ENCODE results near the gene PTPRN2.
A peak's percentile ranks its signal among the peaks of the same experiment; 100 is the strongest.

PTPRN2 gene

DNA sequence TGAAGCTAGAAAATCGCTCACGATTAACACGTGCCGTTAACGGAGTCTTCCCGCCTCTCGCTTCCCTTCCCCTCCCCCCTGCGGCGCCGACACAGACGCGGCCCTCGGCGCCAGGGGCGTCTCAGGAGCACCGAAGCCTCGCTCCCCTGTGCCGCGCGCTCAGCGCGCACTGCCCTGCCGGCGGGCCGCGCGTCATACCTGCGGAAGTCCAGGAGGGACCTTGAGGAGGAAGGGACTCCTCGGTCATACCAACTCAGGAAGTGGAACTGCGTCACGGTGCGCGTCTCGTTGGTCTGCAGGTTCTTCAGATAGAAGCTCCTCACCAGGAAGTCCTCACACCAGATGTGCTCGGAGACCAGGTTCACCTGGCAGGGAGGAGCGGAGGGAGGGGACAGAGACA is 1011.2 kb downstream of the PTPRN2 start:
- H3K36me3 ChIP-seq (ENCODE audit: control insufficient read depth, insufficient read depth, low read length) = no peaks in the 10 kb centered on the region
- H3K27me3 ChIP-seq (ENCODE audit: control insufficient read depth, insufficient read depth, low read length) = no peaks in the 10 kb centered on the region
- H3K27ac ChIP-seq (ENCODE audit: low read depth, low read length) = no peak overlapping the region
- no peak overlapping the region for H3K4me3 ChIP-seq (ENCODE audit: low read length)
- no peak overlapping the region for H3K9ac ChIP-seq (ENCODE audit: low read length)
- no peaks in the 10 kb centered on the region for H3K4me1 ChIP-seq (ENCODE audit: control insufficient read depth, insufficient read depth, low read length)

- H3K4me3 ChIP-seq (ENCODE audit: low read length) = no peak overlapping the region
- no peaks in the 10 kb centered on the region for H3K27me3 ChIP-seq (ENCODE audit: control insufficient read depth, insufficient read depth, low read length)
- H3K9ac ChIP-seq (ENCODE audit: low read length) = no peak overlapping the region
- H3K4me1 ChIP-seq (ENCODE audit: control insufficient read depth, insufficient read depth, low read length) = no peaks in the 10 kb centered on the region
- H3K27ac ChIP-seq (ENCODE audit: low read depth, low read length) = no peak overlapping the region
- no peaks in the 10 kb centered on the region for H3K36me3 ChIP-seq (ENCODE audit: control insufficient read depth, insufficient read depth, low read length)
Observed at GRCh38 chr7:157575777-157576176, 1011.8 kb downstream of the PTPRN2 start.

- no peaks in the 10 kb centered on the region for H3K27me3 ChIP-seq (ENCODE audit: control insufficient read depth, insufficient read depth, low read length)
- no peaks in the 10 kb centered on the region for H3K36me3 ChIP-seq (ENCODE audit: control insufficient read depth, insufficient read depth, low read length)
Observed at GRCh38 chr7:157574914-157575586, 1012.6 kb downstream of the PTPRN2 start.

DNA sequence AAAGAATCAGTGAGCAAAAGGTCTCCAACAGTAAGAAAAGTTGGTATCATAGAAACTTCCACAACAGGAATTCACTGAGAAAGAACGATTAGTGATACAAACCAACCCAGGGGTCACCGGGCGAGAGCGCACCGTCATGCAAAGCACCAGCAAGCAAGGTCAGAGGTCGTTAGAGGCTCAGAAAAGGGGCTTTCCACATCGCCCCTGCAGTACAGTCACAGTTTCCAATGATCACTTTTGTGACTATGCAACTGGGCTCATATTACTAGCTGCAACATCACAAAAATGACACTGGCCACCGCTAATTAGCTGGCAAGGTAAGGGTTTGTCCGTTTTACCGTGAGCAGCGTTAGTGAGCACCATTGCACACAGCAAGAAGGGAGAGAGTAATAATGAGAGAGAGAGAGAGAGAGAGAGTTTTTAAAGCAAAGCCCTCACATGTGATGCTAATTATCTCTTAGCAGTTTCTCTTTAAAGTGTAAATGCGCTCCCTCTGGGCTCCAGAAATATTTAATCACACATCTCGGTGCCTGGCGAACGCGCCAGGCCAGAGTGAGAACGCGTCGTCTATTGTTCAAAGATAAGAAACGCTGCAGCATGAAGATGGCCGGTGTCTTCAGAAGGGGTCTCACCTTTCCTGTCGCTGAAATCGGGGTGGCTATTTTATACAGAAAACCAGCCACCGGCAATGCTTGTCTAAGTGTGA is 1013.4 kb downstream of the PTPRN2 start:
- Histone ChIP-seq H3K27ac (ENCODE audit: low read depth, low read length) (no peak overlapping the region), H3K4me3 (ENCODE audit: low read length) (no peak overlapping the region), H3K27me3 (ENCODE audit: control insufficient read depth, insufficient read depth, low read length) (no peaks in the 10 kb centered on the region), H3K36me3 (ENCODE audit: control insufficient read depth, insufficient read depth, low read length) (no peaks in the 10 kb centered on the region), H3K4me1 (ENCODE audit: control insufficient read depth, insufficient read depth, low read length) (no peaks in the 10 kb centered on the region), H3K9ac (ENCODE audit: low read length) (no peak overlapping the region)

More at GRCh38 chr7:157574914-157575586, 1012.6 kb downstream of the PTPRN2 start:
- Histone ChIP-seq H3K9ac (ENCODE audit: low read length) (no peak overlapping the region), H3K4me3 (ENCODE audit: low read length) (no peak overlapping the region), H3K4me1 (ENCODE audit: control insufficient read depth, insufficient read depth, low read length) (no peaks in the 10 kb centered on the region), H3K27ac (ENCODE audit: low read depth, low read length) (no peak overlapping the region)

DNA sequence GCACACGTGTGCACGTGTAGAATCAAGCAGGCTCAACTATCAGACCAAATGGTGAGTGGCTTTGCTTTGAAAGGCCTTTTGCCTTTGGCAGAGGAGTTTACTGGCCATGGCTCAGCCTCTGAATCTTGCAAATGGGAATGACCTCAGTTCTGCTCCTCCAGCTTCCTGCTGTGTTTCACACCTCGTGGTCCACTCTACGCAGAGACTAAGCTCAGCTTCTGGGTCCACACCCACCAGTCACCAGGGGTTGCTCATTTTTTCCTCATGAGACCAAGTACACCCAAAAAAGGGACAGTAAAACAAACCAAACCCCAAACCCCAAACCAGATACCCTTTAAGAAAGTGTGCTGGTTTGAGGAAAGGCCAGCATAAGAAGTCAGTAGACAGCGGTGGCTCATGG is 1014.4 kb downstream of the PTPRN2 start:
- H3K27me3 ChIP-seq (ENCODE audit: control insufficient read depth, insufficient read depth, low read length) = no peaks in the 10 kb centered on the region
- H3K9ac ChIP-seq (ENCODE audit: low read length) = no peak overlapping the region
- H3K4me3 ChIP-seq (ENCODE audit: low read length) = no peak overlapping the region
- H3K4me1 ChIP-seq (ENCODE audit: control insufficient read depth, insufficient read depth, low read length) = no peaks in the 10 kb centered on the region
- H3K27ac ChIP-seq (ENCODE audit: low read depth, low read length) = no peak overlapping the region
- H3K36me3 ChIP-seq (ENCODE audit: control insufficient read depth, insufficient read depth, low read length) = no peaks in the 10 kb centered on the region

- H3K36me3 ChIP-seq (ENCODE audit: control insufficient read depth, insufficient read depth, low read length) = no peaks in the 10 kb centered on the region
- H3K27ac ChIP-seq (ENCODE audit: low read depth, low read length) = no peak overlapping the region
- no peak overlapping the region for H3K4me3 ChIP-seq (ENCODE audit: low read length)
- H3K27me3 ChIP-seq (ENCODE audit: control insufficient read depth, insufficient read depth, low read length) = no peaks in the 10 kb centered on the region
- H3K9ac ChIP-seq (ENCODE audit: low read length) = no peak overlapping the region
- H3K4me1 ChIP-seq (ENCODE audit: control insufficient read depth, insufficient read depth, low read length) = no peaks in the 10 kb centered on the region
Observed at GRCh38 chr7:157572622-157573021, 1015.0 kb downstream of the PTPRN2 start.

GRCh38 chr7:157570531-157571200 is 1017.0 kb downstream of the PTPRN2 start:
- Histone ChIP-seq H3K27ac (ENCODE audit: low read depth, low read length) (no peak overlapping the region), H3K27me3 (ENCODE audit: control insufficient read depth, insufficient read depth, low read length) (no peaks in the 10 kb centered on the region), H3K4me1 (ENCODE audit: control insufficient read depth, insufficient read depth, low read length) (no peaks in the 10 kb centered on the region), H3K4me3 (ENCODE audit: low read length) (no peak overlapping the region), H3K9ac (ENCODE audit: low read length) (no peak overlapping the region), H3K36me3 (ENCODE audit: control insufficient read depth, insufficient read depth, low read length) (no peaks in the 10 kb centered on the region)

DNA sequence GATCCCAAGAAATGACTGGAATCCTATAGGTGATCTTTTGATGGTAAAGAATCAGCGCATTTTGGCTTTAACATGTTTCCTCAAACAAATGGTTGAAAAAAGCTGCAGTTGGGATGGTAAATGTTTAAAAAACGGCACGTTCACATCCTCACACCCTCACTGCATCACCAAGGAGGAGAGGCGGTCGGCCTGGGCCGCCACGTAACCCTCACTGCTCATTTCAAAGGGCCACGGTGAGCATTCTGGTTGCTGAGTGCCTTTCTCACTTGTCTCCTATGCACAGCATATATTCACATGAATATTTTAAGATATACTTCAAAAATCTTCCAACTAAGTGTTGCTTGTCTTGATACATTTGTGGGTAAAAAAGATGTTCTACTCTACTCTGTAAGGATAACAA is 1017.7 kb downstream of the PTPRN2 start:
- Histone ChIP-seq H3K4me1 (ENCODE audit: control insufficient read depth, insufficient read depth, low read length) (no peaks in the 10 kb centered on the region), H3K9ac (ENCODE audit: low read length) (no peak overlapping the region), H3K4me3 (ENCODE audit: low read length) (no peak overlapping the region), H3K36me3 (ENCODE audit: control insufficient read depth, insufficient read depth, low read length) (no peaks in the 10 kb centered on the region), H3K27me3 (ENCODE audit: control insufficient read depth, insufficient read depth, low read length) (peaks cover 2% of the 10 kb centered on the region), H3K27ac (ENCODE audit: low read depth, low read length) (no peak overlapping the region)

- Histone ChIP-seq H3K4me3 (ENCODE audit: low read length) (peak overlapping the region; percentile 62), H3K27me3 (ENCODE audit: control insufficient read depth, insufficient read depth, low read length) (peaks cover 2% of the 10 kb centered on the region), H3K27ac (ENCODE audit: low read depth, low read length) (no peak overlapping the region), H3K9ac (ENCODE audit: low read length) (no peak overlapping the region), H3K36me3 (ENCODE audit: control insufficient read depth, insufficient read depth, low read length) (no peaks in the 10 kb centered on the region), H3K4me1 (ENCODE audit: control insufficient read depth, insufficient read depth, low read length) (no peaks in the 10 kb centered on the region)
Observed at GRCh38 chr7:157568770-157569584, 1018.6 kb downstream of the PTPRN2 start.

DNA sequence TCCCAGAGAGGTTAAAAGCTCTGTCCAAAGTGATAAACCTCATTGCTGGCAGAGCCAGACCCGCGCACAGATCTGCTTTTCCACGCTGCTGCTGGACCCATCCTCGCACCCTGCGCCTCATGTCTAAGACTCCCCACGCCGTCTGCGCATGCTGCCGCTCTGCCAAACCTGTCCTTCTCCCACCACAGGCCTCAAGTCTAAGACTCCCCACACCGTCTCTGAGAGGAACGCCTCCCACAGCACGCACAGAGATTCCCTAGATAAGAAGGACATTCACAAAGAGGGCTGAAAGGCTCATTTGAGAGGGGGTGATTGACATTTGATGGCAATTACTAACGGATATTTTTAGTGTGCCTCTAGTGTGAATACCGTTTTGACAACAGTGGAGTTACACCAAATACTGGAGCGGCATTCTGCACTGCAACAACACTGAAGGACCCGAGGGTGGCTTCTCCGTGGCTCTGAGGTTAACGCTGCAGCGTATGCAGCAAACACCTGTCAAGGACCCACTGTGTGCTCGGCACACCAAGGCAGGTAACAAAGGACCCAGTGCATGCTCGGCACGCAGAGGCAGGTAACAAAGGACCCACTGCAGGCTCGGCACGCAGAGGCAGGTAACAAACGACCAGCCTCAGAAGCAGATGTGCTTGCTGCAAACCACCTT is 1019.4 kb downstream of the PTPRN2 start:
- no peak overlapping the region for H3K9ac ChIP-seq (ENCODE audit: low read length)
- H3K27ac ChIP-seq (ENCODE audit: low read depth, low read length) = no peak overlapping the region
- H3K27me3 ChIP-seq (ENCODE audit: control insufficient read depth, insufficient read depth, low read length) = peaks cover 2% of the 10 kb centered on the region
- no peaks in the 10 kb centered on the region for H3K4me1 ChIP-seq (ENCODE audit: control insufficient read depth, insufficient read depth, low read length)
- H3K36me3 ChIP-seq (ENCODE audit: control insufficient read depth, insufficient read depth, low read length) = no peaks in the 10 kb centered on the region
- H3K4me3 ChIP-seq (ENCODE audit: low read length) = peak overlapping the region; percentile 62

- Histone ChIP-seq H3K36me3 (ENCODE audit: control insufficient read depth, insufficient read depth, low read length) (no peaks in the 10 kb centered on the region), H3K4me1 (ENCODE audit: control insufficient read depth, insufficient read depth, low read length) (no peaks in the 10 kb centered on the region), H3K4me3 (ENCODE audit: low read length) (no peak overlapping the region), H3K27ac (ENCODE audit: low read depth, low read length) (no peak overlapping the region), H3K9ac (ENCODE audit: low read length) (no peak overlapping the region), H3K27me3 (ENCODE audit: control insufficient read depth, insufficient read depth, low read length) (peaks cover 2% of the 10 kb centered on the region)
Observed at GRCh38 chr7:157567666-157568065, 1020.0 kb downstream of the PTPRN2 start.

GRCh38 chr7:157566631-157567006 is 1021.0 kb downstream of the PTPRN2 start:
- Histone ChIP-seq H3K4me1 (ENCODE audit: control insufficient read depth, insufficient read depth, low read length) (no peaks in the 10 kb centered on the region), H3K27me3 (ENCODE audit: control insufficient read depth, insufficient read depth, low read length) (peaks cover 2% of the 10 kb centered on the region), H3K9ac (ENCODE audit: low read length) (no peak overlapping the region), H3K36me3 (ENCODE audit: control insufficient read depth, insufficient read depth, low read length) (no peaks in the 10 kb centered on the region), H3K4me3 (ENCODE audit: low read length) (no peak overlapping the region), H3K27ac (ENCODE audit: low read depth, low read length) (no peak overlapping the region)
